Measurements from ENCODE around the gene CHST5. TPM values are rescaled to one million over a fixed set of nuclear protein-coding genes. Genes with fewer than 3 reads are reported as not detected.

Gene CHST5
- polyA plus RNA-seq, 1 of the 3 experiments (the other 2 are of a cell fraction): 0.49 TPM

DNA sequence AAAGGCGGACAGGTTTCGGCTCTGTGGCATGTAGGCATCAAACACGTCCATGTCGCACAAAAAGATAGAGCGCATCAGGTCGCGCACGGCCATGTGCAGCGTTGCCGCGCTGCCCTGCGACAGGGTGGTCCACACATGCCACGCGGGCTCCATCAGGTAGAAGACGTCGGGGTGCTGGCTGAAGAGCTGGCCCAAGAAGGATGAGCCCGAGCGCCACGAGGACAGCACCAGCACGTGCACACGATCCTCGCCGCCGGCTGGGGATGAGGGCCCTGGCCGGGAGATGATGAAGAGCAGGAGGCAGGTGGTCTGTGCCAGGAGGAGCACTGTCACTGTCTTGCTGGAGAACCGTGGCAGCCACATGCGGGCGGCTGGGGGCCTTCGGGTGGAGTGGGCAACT lies 5.9 kb downstream of the CHST5 start:
- ChIA-PET POLR2A (no interaction called here), CTCF (no interaction called here)
- H2AFZ ChIP-seq (ENCODE audit: low read depth): no peak overlapping the region
- H3K27ac ChIP-seq (ENCODE audit: low read depth in 2 of 2, low read length in 1 of 2): no peak overlapping the region
- H3K79me2 ChIP-seq (ENCODE audit: insufficient read depth): no peaks in the 10 kb centered on the region
- H4K20me1 ChIP-seq (ENCODE audit: insufficient read depth): no peaks in the 10 kb centered on the region
- no peaks in the 10 kb centered on the region for H3K9me2 ChIP-seq
- H3K4me3 ChIP-seq (ENCODE audit: low read depth in 2 of 2, low read length in 1 of 2): no peak overlapping the region
- DNase-seq: no peak
- H3F3A ChIP-seq (replicated peaks; ENCODE audit: insufficient read depth): no peaks in the 10 kb centered on the region
- no peaks in the 10 kb centered on the region for H3K36me3 ChIP-seq (replicated peaks in 1 of 2; ENCODE audit: control insufficient read depth in 1 of 2, insufficient read depth in 2 of 2, low read length in 1 of 2)
- no peak overlapping the region for H3K9ac ChIP-seq
- 93% methylated on average over 28 of the region's 29 CpGs for WGBS (ENCODE audit: low lambda C conversion rate)
- no peak overlapping the region for H3K4me2 ChIP-seq
- no peaks in the 10 kb centered on the region for H3K27me3 ChIP-seq (ENCODE audit: insufficient read depth)
- no peaks in the 10 kb centered on the region for H3K9me3 ChIP-seq
- no peaks in the 10 kb centered on the region for H3K4me1 ChIP-seq (ENCODE audit: control insufficient read depth in 1 of 2, insufficient read depth in 2 of 2, low read depth in 1 of 2, low read length in 1 of 2)
- TF ChIP-seq MEF2A (IDR thresholded peaks at IDR 0.05; ENCODE audit: borderline replicate concordance, low read depth): no peak
- no peak for TF ChIP-seq CHD2 (IDR thresholded peaks at IDR 0.05; ENCODE audit: low read length, partially characterized antibody)
- TF ChIP-seq GABPA (IDR thresholded peaks at IDR 0.05; ENCODE audit: low read depth): no peak
- TF ChIP-seq, protein P1, sequence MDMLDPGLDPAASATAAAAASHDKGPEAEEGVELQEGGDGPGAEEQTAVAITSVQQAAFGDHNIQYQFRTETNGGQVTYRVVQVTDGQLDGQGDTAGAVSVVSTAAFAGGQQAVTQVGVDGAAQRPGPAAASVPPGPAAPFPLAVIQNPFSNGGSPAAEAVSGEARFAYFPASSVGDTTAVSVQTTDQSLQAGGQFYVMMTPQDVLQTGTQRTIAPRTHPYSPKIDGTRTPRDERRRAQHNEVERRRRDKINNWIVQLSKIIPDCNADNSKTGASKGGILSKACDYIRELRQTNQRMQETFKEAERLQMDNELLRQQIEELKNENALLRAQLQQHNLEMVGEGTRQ (IDR thresholded peaks at IDR 0.05; ENCODE audit: borderline replicate concordance, low read depth, low read length): no peak
- no peak for TF ChIP-seq YY1 (IDR thresholded peaks at IDR 0.05; ENCODE audit: low read depth)
- TF ChIP-seq NFIC (IDR thresholded peaks at IDR 0.05; ENCODE audit: borderline replicate concordance): no peak
- no peak for TF ChIP-seq TAF1 (IDR thresholded peaks at IDR 0.05; ENCODE audit: borderline replicate concordance, low read depth, low read length)
- TF ChIP-seq GATA2 (CRISPR knock-in tag; IDR thresholded peaks at IDR 0.05): no peak

DNA sequence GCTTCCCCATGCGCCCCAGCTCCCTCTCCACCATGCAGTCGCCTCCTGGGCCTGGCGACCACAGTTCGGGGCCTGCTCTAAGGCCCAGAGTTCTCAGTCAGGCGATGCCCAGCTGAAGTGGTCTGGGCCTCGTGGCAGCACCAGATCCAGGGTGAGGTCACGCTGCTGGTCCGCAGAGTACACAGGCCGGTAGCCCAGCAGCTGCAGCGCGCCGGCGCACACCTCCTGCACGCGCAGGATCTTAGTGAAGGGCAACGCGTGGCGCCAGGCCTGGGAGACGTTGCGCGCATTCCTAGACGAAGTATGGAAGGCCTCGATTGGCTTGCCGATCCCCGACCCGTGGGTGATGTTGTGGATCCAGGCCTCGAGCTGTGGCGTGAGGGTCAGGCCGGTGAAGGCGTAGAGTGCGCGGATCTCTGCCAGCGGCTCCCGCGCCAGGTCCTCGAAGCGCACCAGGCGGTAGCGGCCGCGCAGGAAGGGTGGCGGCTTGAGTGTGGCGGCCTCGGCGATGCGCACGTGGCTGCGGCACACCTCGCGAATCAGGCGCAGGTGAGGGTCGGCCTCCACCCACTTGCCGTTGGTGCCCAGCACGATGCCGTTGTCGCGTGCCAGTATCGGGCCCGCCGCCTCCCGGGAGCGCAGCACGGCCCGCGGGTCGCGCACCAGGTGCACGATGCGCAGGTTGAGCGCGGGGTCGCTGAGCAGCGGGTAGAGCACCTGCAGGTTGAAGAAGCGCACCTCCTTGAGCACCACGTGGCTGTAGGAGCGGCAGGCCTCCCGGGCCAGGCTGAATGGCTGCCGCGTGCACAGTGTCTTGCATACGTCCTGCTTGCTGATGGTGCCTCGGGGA lies 6.6 kb downstream of the CHST5 start:
- H3K9me2 ChIP-seq: no peaks in the 10 kb centered on the region
- H3K9me3 ChIP-seq: no peaks in the 10 kb centered on the region
- no peaks in the 10 kb centered on the region for H4K20me1 ChIP-seq (ENCODE audit: insufficient read depth)
- no peak for DNase-seq
- H2AFZ ChIP-seq (ENCODE audit: low read depth): no peak overlapping the region
- 95% methylated on average over 61 of the region's 81 CpGs for WGBS (ENCODE audit: low lambda C conversion rate)
- H3K9ac ChIP-seq: no peak overlapping the region
- H3K27ac ChIP-seq (ENCODE audit: low read depth in 2 of 2, low read length in 1 of 2): no peak overlapping the region
- no peak overlapping the region for H3K4me3 ChIP-seq (ENCODE audit: low read depth in 2 of 2, low read length in 1 of 2)
- POLR2A ChIA-PET: no interaction called here
- no peak overlapping the region for H3K4me2 ChIP-seq
- H3K27me3 ChIP-seq (ENCODE audit: insufficient read depth): no peaks in the 10 kb centered on the region
- no peaks in the 10 kb centered on the region for H3F3A ChIP-seq (replicated peaks; ENCODE audit: insufficient read depth)
- no peaks in the 10 kb centered on the region for H3K36me3 ChIP-seq (replicated peaks in 1 of 2; ENCODE audit: control insufficient read depth in 1 of 2, insufficient read depth in 2 of 2, low read length in 1 of 2)
- CTCF ChIA-PET: interaction anchor here (0.6 to 1.3 kb wide), 2 partner anchors 12 to 109 kb away, joined by 4 to 5 read pairs; no protein-coding TSS in a partner anchor
- H3K79me2 ChIP-seq (ENCODE audit: insufficient read depth): no peaks in the 10 kb centered on the region
- H3K4me1 ChIP-seq (ENCODE audit: control insufficient read depth in 1 of 2, insufficient read depth in 2 of 2, low read depth in 1 of 2, low read length in 1 of 2): no peaks in the 10 kb centered on the region
- TF ChIP-seq, protein P2, sequence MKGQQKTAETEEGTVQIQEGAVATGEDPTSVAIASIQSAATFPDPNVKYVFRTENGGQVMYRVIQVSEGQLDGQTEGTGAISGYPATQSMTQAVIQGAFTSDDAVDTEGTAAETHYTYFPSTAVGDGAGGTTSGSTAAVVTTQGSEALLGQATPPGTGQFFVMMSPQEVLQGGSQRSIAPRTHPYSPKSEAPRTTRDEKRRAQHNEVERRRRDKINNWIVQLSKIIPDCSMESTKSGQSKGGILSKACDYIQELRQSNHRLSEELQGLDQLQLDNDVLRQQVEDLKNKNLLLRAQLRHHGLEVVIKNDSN (IDR thresholded peaks at IDR 0.05; ENCODE audit: borderline replicate concordance, low read depth): no peak
- TF ChIP-seq GABPA (IDR thresholded peaks at IDR 0.05; ENCODE audit: low read depth) (no peak), GATA2 (CRISPR knock-in tag; IDR thresholded peaks at IDR 0.05) (no peak), RAD21 (IDR thresholded peaks at IDR 0.05; ENCODE audit: low read length) (no peak), POLR2AphosphoS5 (IDR thresholded peaks at IDR 0.05; ENCODE audit: low read depth, low read length) (no peak), ELF1 (IDR thresholded peaks at IDR 0.05) (no peak)
- TF ChIP-seq, protein P3, sequence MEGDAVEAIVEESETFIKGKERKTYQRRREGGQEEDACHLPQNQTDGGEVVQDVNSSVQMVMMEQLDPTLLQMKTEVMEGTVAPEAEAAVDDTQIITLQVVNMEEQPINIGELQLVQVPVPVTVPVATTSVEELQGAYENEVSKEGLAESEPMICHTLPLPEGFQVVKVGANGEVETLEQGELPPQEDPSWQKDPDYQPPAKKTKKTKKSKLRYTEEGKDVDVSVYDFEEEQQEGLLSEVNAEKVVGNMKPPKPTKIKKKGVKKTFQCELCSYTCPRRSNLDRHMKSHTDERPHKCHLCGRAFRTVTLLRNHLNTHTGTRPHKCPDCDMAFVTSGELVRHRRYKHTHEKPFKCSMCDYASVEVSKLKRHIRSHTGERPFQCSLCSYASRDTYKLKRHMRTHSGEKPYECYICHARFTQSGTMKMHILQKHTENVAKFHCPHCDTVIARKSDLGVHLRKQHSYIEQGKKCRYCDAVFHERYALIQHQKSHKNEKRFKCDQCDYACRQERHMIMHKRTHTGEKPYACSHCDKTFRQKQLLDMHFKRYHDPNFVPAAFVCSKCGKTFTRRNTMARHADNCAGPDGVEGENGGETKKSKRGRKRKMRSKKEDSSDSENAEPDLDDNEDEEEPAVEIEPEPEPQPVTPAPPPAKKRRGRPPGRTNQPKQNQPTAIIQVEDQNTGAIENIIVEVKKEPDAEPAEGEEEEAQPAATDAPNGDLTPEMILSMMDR (IDR thresholded peaks at IDR 0.05): no peak
- TF ChIP-seq, protein P1 (IDR thresholded peaks at IDR 0.05; ENCODE audit: borderline replicate concordance, low read depth, low read length): no peak
- TF ChIP-seq, protein P4, sequence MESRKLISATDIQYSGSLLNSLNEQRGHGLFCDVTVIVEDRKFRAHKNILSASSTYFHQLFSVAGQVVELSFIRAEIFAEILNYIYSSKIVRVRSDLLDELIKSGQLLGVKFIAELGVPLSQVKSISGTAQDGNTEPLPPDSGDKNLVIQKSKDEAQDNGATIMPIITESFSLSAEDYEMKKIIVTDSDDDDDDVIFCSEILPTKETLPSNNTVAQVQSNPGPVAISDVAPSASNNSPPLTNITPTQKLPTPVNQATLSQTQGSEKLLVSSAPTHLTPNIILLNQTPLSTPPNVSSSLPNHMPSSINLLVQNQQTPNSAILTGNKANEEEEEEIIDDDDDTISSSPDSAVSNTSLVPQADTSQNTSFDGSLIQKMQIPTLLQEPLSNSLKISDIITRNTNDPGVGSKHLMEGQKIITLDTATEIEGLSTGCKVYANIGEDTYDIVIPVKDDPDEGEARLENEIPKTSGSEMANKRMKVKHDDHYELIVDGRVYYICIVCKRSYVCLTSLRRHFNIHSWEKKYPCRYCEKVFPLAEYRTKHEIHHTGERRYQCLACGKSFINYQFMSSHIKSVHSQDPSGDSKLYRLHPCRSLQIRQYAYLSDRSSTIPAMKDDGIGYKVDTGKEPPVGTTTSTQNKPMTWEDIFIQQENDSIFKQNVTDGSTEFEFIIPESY (IDR thresholded peaks at IDR 0.05; ENCODE audit: borderline replicate concordance, low read depth): no peak
- TF ChIP-seq, protein P5, sequence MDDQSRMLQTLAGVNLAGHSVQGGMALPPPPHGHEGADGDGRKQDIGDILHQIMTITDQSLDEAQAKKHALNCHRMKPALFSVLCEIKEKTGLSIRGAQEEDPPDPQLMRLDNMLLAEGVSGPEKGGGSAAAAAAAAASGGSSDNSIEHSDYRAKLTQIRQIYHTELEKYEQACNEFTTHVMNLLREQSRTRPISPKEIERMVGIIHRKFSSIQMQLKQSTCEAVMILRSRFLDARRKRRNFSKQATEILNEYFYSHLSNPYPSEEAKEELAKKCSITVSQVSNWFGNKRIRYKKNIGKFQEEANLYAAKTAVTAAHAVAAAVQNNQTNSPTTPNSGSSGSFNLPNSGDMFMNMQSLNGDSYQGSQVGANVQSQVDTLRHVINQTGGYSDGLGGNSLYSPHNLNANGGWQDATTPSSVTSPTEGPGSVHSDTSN (IDR thresholded peaks at IDR 0.05): no peak

All from SK-N-SH (cell line).